Measurements from ENCODE around the gene KCNE4. TPM values are rescaled to one million over a fixed set of nuclear protein-coding genes. Genes with fewer than 3 reads are reported as not detected.

Gene KCNE4
- under 0.01 and 1.1 TPM in 2 replicates for total RNA-seq

GRCh38 chr2:223051693-223052289 is at the start of gene KCNE4:
TSS of gene KCNE4 (plus strand) at chr2:223052190. CDS start at chr2:223052831, 641 bp downstream.

Other genes starting within 250 kb of the KCNE4 start
- 111 and 117 TPM in 2 replicates for gene ACSL3, start 191.2 kb upstream of the KCNE4 start, total RNA-seq

Measured in dermis lymphatic vessel endothelial cell (primary cell).